DMS 273 (cell line): ENCODE data around the gene TMSB4Y.

Experiments
- DNase-seq: peaks from one replicate; lab custom pipeline; 2025; ENCODE audit not compliant: unreplicated experiment; lab: John Stamatoyannopoulos, UW

Gene TMSB4Y

GRCh38 chrY:13703568-13703968 is at the start of gene TMSB4Y:
Gene TMSB4Y, plus strand, starts transcription at chrY:13703899.
- DNase-seq, result no peak

GRCh38 chrY:13664162-13664561 is 39.5 kb upstream of the TMSB4Y start:
- no peak for DNase-seq

GRCh38 chrY:13671122-13671521 is 32.6 kb upstream of the TMSB4Y start:
- no peak for DNase-seq

GRCh38 chrY:13702276-13702675 is 1.4 kb upstream of the TMSB4Y start:
- DNase-seq, result no peak

- DNase-seq, result no peak
Observed at GRCh38 chrY:13704121-13704930, 627 bp downstream of the TMSB4Y start.

GRCh38 chrY:13705197-13705596 is 1.5 kb downstream of the TMSB4Y start:
- no peak for DNase-seq

- no peak for DNase-seq
Observed at GRCh38 chrY:13708038-13708437, 4.3 kb downstream of the TMSB4Y start.

GRCh38 chrY:13718996-13719395 is 15.3 kb downstream of the TMSB4Y start:
- DNase-seq, result no peak

GRCh38 chrY:13729517-13729916 is 25.8 kb downstream of the TMSB4Y start:
- no peak for DNase-seq

GRCh38 chrY:13738618-13739017 is 34.9 kb downstream of the TMSB4Y start:
- DNase-seq, result no peak

- no peak for DNase-seq
Observed at GRCh38 chrY:13751289-13752071, 47.8 kb downstream of the TMSB4Y start.

GRCh38 chrY:13754661-13755060 is 51.0 kb downstream of the TMSB4Y start:
- no peak for DNase-seq
